Ovary (tissue), 3 donors: ENCODE results near the gene C10orf143.

Experiments
- EP300 ChIP-seq: sonication (generic); formaldehyde crosslinking; IDR thresholded peaks from one replicate; pipeline ENCODE4 v1.6.1; 2017; ENCODE audit warnings: antibody characterized with exemption
- POLR2A ChIP-seq: fragments of 450-650 bp; IDR thresholded peaks from one replicate; pipeline ENCODE4 v1.6.1; 2017; ENCODE audit warnings: antibody characterized with exemption, mild to moderate bottlenecking, moderate library complexity
- TF ChIP-seq, protein P1 (sequence below), 3 donors: fragments of 450-650 bp in 2 of 3; fragments of 200-600 bp in 1 of 3; IDR thresholded peaks; one replicate each; pipeline versions ENCODE4 v1.5.1 to v1.8.0; 2016 to 2022; ENCODE audit warnings: antibody characterized with exemption in 3 of 3, mild to moderate bottlenecking in 1 of 3
- donor health status: DM: no; HTN: no; CAD: no.

DNA sequence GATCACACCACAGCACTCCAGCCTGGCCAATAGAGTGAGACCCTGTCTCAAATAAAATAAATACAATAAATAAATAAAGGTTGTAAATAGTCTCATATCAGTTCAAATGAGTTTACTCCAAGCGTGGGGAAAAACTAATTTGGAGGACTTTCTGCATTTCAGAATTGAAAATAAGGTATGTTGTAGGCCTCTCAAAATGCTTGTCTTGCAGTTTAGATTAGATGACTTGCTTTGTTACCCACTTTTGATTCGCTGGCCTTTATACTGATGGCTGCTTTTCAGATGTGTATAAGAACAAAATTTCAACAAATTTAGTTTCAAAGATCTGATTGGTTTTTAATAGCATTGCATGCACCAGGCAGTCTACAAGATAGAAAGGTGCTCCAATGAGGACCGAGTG, 2.2 kb upstream of the C10orf143 start:
- TF ChIP-seq, protein P1, sequence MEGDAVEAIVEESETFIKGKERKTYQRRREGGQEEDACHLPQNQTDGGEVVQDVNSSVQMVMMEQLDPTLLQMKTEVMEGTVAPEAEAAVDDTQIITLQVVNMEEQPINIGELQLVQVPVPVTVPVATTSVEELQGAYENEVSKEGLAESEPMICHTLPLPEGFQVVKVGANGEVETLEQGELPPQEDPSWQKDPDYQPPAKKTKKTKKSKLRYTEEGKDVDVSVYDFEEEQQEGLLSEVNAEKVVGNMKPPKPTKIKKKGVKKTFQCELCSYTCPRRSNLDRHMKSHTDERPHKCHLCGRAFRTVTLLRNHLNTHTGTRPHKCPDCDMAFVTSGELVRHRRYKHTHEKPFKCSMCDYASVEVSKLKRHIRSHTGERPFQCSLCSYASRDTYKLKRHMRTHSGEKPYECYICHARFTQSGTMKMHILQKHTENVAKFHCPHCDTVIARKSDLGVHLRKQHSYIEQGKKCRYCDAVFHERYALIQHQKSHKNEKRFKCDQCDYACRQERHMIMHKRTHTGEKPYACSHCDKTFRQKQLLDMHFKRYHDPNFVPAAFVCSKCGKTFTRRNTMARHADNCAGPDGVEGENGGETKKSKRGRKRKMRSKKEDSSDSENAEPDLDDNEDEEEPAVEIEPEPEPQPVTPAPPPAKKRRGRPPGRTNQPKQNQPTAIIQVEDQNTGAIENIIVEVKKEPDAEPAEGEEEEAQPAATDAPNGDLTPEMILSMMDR (IDR thresholded peaks at IDR 0.05), result no peak
- TF ChIP-seq EP300 (no peak), POLR2A (no peak)
